Measurements from ENCODE around the gene NTF4. TPM values are rescaled to one million over a fixed set of nuclear protein-coding genes. Genes with fewer than 3 reads are reported as not detected.
"Not testable (repeated sequence)": the region's sequence is repeated elsewhere in the genome, so short reads cannot be mapped to it uniquely, and the experiment has no call there.

Gene NTF4
- total and polyA plus RNA-seq, 2 donors (not counting 1 experiment from before 2014, with no cell fraction given), result not detected

- H4K20me1 ChIP-seq (ENCODE audit: control insufficient read depth, insufficient read depth, low read length, poor library complexity, severe bottlenecking); intact Hi-C loops (cut with micrococcal nuclease); H3K9ac ChIP-seq (ENCODE audit: low read length); DNase-seq; H3K27me3 Mint-ChIP-seq; H3K27me3 ChIP-seq (replicated peaks in 1 of 4; ENCODE audit: control extremely low read depth in 1 of 4, control insufficient read depth in 3 of 4, insufficient read depth in 4 of 4, low read length in 3 of 4); H3K4me1 ChIP-seq (ENCODE audit: control insufficient read depth in 2 of 2, insufficient read depth in 2 of 2, low read length in 2 of 2); H3K27ac Mint-ChIP-seq; H3K36me3 ChIP-seq (replicated peaks in 1 of 2; ENCODE audit: control extremely low read depth in 1 of 2, control insufficient read depth in 1 of 2, extremely low read depth in 1 of 2, insufficient read depth in 2 of 2, low read length in 1 of 2); POLR2A ChIA-PET; H3K4me2 ChIP-seq (replicated peaks; ENCODE audit: low read depth, low read length, poor library complexity, severe bottlenecking); H3K9me3 Mint-ChIP-seq (ENCODE audit: insufficient read depth); H3K4me1 Mint-ChIP-seq; H3K4me3 Mint-ChIP-seq; H3K27ac ChIP-seq (ENCODE audit: low read length in 2 of 2); H2AFZ ChIP-seq (ENCODE audit: insufficient read depth, low read depth, low read length, poor library complexity, severe bottlenecking); H3K79me2 ChIP-seq (ENCODE audit: control insufficient read depth, insufficient read depth, low read length); CTCF ChIA-PET; H3K9me3 ChIP-seq (ENCODE audit: control extremely low read depth in 1 of 3, control insufficient read depth in 2 of 3, insufficient read depth in 1 of 3, low read length in 2 of 3); ATAC-seq (ENCODE audit: low read depth); H3K4me3 ChIP-seq (ENCODE audit: control extremely low read depth in 1 of 5, extremely low read depth in 1 of 5, insufficient read depth in 1 of 5, low read depth in 2 of 5, low read length in 4 of 5): not testable (repeated sequence)
- 67% methylated on average over 5 of the region's 12 CpGs for WGBS (ENCODE audit: insufficient coverage)
Observed at GRCh38 chr19:49049011-49049410, 15.6 kb downstream of the NTF4 start, which contains the start of gene CGB8. Gene CGB8 (minus strand): TSS chr19:49049111. CDS start chr19:49048739, 372 bp downstream.

GRCh38 chr19:49043548-49043947, 21.1 kb downstream of the NTF4 start, which contains the start of gene CGB5:
Gene CGB5 (plus strand): TSS chr19:49043848. CDS start chr19:49044210, 362 bp downstream.
- H3K4me2 ChIP-seq (replicated peaks; ENCODE audit: low read depth, low read length, poor library complexity, severe bottlenecking); CTCF ChIA-PET: not testable (repeated sequence)
- 78% methylated on average over 7 of the region's 15 CpGs for WGBS (ENCODE audit: insufficient coverage)

GRCh38 chr19:49042666-49043065, 22.0 kb downstream of the NTF4 start:
- H2AFZ ChIP-seq (ENCODE audit: insufficient read depth, low read depth, low read length, poor library complexity, severe bottlenecking); H3K9me3 Mint-ChIP-seq (ENCODE audit: insufficient read depth); H3K27ac Mint-ChIP-seq; H3K36me3 ChIP-seq (replicated peaks in 1 of 2; ENCODE audit: control extremely low read depth in 1 of 2, control insufficient read depth in 1 of 2, extremely low read depth in 1 of 2, insufficient read depth in 2 of 2, low read length in 1 of 2); H3K9me3 ChIP-seq (ENCODE audit: control extremely low read depth in 1 of 3, control insufficient read depth in 2 of 3, insufficient read depth in 1 of 3, low read length in 2 of 3); H3K9ac ChIP-seq (ENCODE audit: low read length); H3K27me3 Mint-ChIP-seq; POLR2A ChIA-PET; H3K27me3 ChIP-seq (replicated peaks in 1 of 4; ENCODE audit: control extremely low read depth in 1 of 4, control insufficient read depth in 3 of 4, insufficient read depth in 4 of 4, low read length in 3 of 4); H4K20me1 ChIP-seq (ENCODE audit: control insufficient read depth, insufficient read depth, low read length, poor library complexity, severe bottlenecking); H3K4me3 ChIP-seq (ENCODE audit: control extremely low read depth in 1 of 5, extremely low read depth in 1 of 5, insufficient read depth in 1 of 5, low read depth in 2 of 5, low read length in 4 of 5); H3K4me2 ChIP-seq (replicated peaks; ENCODE audit: low read depth, low read length, poor library complexity, severe bottlenecking); H3K79me2 ChIP-seq (ENCODE audit: control insufficient read depth, insufficient read depth, low read length); ATAC-seq (ENCODE audit: low read depth); intact Hi-C loops (cut with micrococcal nuclease); DNase-seq; H3K4me3 Mint-ChIP-seq; CTCF ChIA-PET; H3K27ac ChIP-seq (ENCODE audit: low read length in 2 of 2); H3K4me1 Mint-ChIP-seq; H3K4me1 ChIP-seq (ENCODE audit: control insufficient read depth in 2 of 2, insufficient read depth in 2 of 2, low read length in 2 of 2): not testable (repeated sequence)
- no CpG with 5 or more reads among the region's 4 CpGs for WGBS (ENCODE audit: insufficient coverage)

More at GRCh38 chr19:49043548-49043947, 21.1 kb downstream of the NTF4 start, which contains the start of gene CGB5:
- DNase-seq; H3K4me3 ChIP-seq (ENCODE audit: control extremely low read depth in 1 of 5, extremely low read depth in 1 of 5, insufficient read depth in 1 of 5, low read depth in 2 of 5, low read length in 4 of 5); H3K9me3 ChIP-seq (ENCODE audit: control extremely low read depth in 1 of 3, control insufficient read depth in 2 of 3, insufficient read depth in 1 of 3, low read length in 2 of 3); H3K27ac Mint-ChIP-seq; H4K20me1 ChIP-seq (ENCODE audit: control insufficient read depth, insufficient read depth, low read length, poor library complexity, severe bottlenecking); H3K27me3 Mint-ChIP-seq; H3K9ac ChIP-seq (ENCODE audit: low read length); ATAC-seq (ENCODE audit: low read depth); H3K79me2 ChIP-seq (ENCODE audit: control insufficient read depth, insufficient read depth, low read length); H3K4me1 Mint-ChIP-seq; H3K4me3 Mint-ChIP-seq; H3K27me3 ChIP-seq (replicated peaks in 1 of 4; ENCODE audit: control extremely low read depth in 1 of 4, control insufficient read depth in 3 of 4, insufficient read depth in 4 of 4, low read length in 3 of 4); POLR2A ChIA-PET; H3K27ac ChIP-seq (ENCODE audit: low read length in 2 of 2); intact Hi-C loops (cut with micrococcal nuclease); H3K36me3 ChIP-seq (replicated peaks in 1 of 2; ENCODE audit: control extremely low read depth in 1 of 2, control insufficient read depth in 1 of 2, extremely low read depth in 1 of 2, insufficient read depth in 2 of 2, low read length in 1 of 2); H3K4me1 ChIP-seq (ENCODE audit: control insufficient read depth in 2 of 2, insufficient read depth in 2 of 2, low read length in 2 of 2); H3K9me3 Mint-ChIP-seq (ENCODE audit: insufficient read depth); H2AFZ ChIP-seq (ENCODE audit: insufficient read depth, low read depth, low read length, poor library complexity, severe bottlenecking): not testable (repeated sequence)

Measured in B cell (primary cell).